ENCODE results near the gene NCOA4.

The NCOA4 gene

GRCh38 chr10:46019569-46020343 lies 10.7 kb downstream of the NCOA4 start:
- no peak overlapping the region for H3K4me3 ChIP-seq (replicated peaks in 1 of 2; ENCODE audit: low read depth in 2 of 2, low read length in 2 of 2)
- TF ChIP-seq CTCF (IDR thresholded peaks at IDR 0.05; ENCODE audit: low read depth, low read length) = no peak
- peak; percentile 40 to 43 for DNase-seq (ENCODE audit: low read depth in 2 of 2)

GRCh38 chr10:46019177-46019528 lies 11.3 kb downstream of the NCOA4 start:
- TF ChIP-seq CTCF (IDR thresholded peaks at IDR 0.05; ENCODE audit: low read depth, low read length) = no peak
- no peak overlapping the region for H3K4me3 ChIP-seq (replicated peaks in 1 of 2; ENCODE audit: low read depth in 2 of 2, low read length in 2 of 2)
- no peak for DNase-seq (ENCODE audit: low read depth in 2 of 2)

GRCh38 chr10:46018453-46019176 lies 11.8 kb downstream of the NCOA4 start:
- no peak overlapping the region for H3K4me3 ChIP-seq (replicated peaks in 1 of 2; ENCODE audit: low read depth in 2 of 2, low read length in 2 of 2)
- no peak for TF ChIP-seq CTCF (IDR thresholded peaks at IDR 0.05; ENCODE audit: low read depth, low read length)
- peak; percentile 46 to 54 for DNase-seq (ENCODE audit: low read depth in 2 of 2)

- TF ChIP-seq CTCF (IDR thresholded peaks at IDR 0.05; ENCODE audit: low read depth, low read length) = no peak
- no peak for DNase-seq (ENCODE audit: low read depth in 2 of 2)
- no peak overlapping the region for H3K4me3 ChIP-seq (replicated peaks in 1 of 2; ENCODE audit: low read depth in 2 of 2, low read length in 2 of 2)
These were observed 12.7 kb downstream of the NCOA4 start for GRCh38 chr10:46017733-46018132.

GRCh38 chr10:46016811-46017210 lies 13.6 kb downstream of the NCOA4 start:
- TF ChIP-seq CTCF (IDR thresholded peaks at IDR 0.05; ENCODE audit: low read depth, low read length) = no peak
- no peak overlapping the region for H3K4me3 ChIP-seq (replicated peaks in 1 of 2; ENCODE audit: low read depth in 2 of 2, low read length in 2 of 2)

GRCh38 chr10:46016190-46016589 lies 14.2 kb downstream of the NCOA4 start:
- TF ChIP-seq CTCF (IDR thresholded peaks at IDR 0.05; ENCODE audit: low read depth, low read length) = no peak
- H3K4me3 ChIP-seq (replicated peaks in 1 of 2; ENCODE audit: low read depth in 2 of 2, low read length in 2 of 2) = no peak overlapping the region
- no peak for DNase-seq (ENCODE audit: low read depth in 2 of 2)

More at GRCh38 chr10:46016811-46017210, 13.6 kb downstream of the NCOA4 start:
- DNase-seq (ENCODE audit: low read depth in 2 of 2) = no peak

Data from cardiac fibroblast (primary cell).